Hepatocyte (in vitro differentiated cells): ENCODE data around the gene SDC3.

Experiments used
- CTCF ChIP-seq: fragments of 200-600 bp; sonication (generic); IDR thresholded peaks from 2 replicates; pipeline ENCODE4 v1.5.1; 2016; ENCODE audit warnings: antibody characterized with exemption, mild to moderate bottlenecking; ENCODE audit not compliant: poor library complexity
- EZH2 ChIP-seq: fragments of 200-600 bp; sonication (generic); IDR thresholded peaks from 2 replicates; pipeline ENCODE4 v1.6.1; 2016; ENCODE audit warnings: antibody characterized with exemption, mild to moderate bottlenecking, borderline replicate concordance
- EZH2phosphoT487 ChIP-seq: fragments of 200-600 bp; sonication (generic); IDR thresholded peaks from one replicate; pipeline ENCODE4 v1.6.1; 2018; ENCODE audit warnings: antibody characterized with exemption, mild to moderate bottlenecking, low read depth, moderate library complexity; ENCODE audit not compliant: unreplicated experiment, severe bottlenecking

DNA sequence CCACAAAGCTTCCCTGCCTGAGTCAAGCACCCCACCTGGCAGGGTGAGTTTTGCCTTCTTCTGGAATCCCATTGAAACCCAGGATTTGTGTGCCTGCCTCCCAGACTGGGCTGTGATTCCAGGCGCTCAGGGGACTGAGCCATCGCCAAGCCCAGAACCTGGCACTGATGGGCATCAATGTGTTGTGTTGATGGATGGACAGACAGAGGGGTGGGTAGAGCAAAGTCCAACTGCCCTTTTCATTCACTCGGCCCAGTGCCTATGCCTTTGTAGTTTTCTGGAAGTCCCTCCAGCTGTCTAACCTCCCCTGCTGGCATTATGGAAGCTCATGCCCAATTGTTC lies 85.0 kb downstream of the SDC3 start:
- no peak for TF ChIP-seq CTCF
- no peak for TF ChIP-seq EZH2phosphoT487
- TF ChIP-seq EZH2: no peak
